ENCODE results near the gene GNAQ. TPM values are rescaled to one million over a fixed set of nuclear protein-coding genes. Genes with fewer than 3 reads are reported as not detected.

The GNAQ gene
- total and polyA plus RNA-seq, 10 donors = 4.4 to 52.3 (median 31.2) TPM

- H3K9me3 ChIP-seq = no peaks in the 10 kb centered on the region
- no peaks in the 10 kb centered on the region for H3K36me3 ChIP-seq
- peaks cover 0 to 10% (median 4%) of the 10 kb centered on the region in 6 donors for H3K4me1 ChIP-seq
- no peak overlapping the region for H3K27ac ChIP-seq
- no peak overlapping the region for H3K4me3 ChIP-seq
- DNase-seq = no peak
- H3K27me3 ChIP-seq (replicated peaks in 1 of 7) = no peaks in the 10 kb centered on the region
- intact Hi-C loops (cut with DNase I; ENCODE audit: low total_unique reads) = no loop called here
- WGBS, 5 donors = 85 to 95% (median 86%) methylated on average over 4 of the region's 4 CpGs
- TF ChIP-seq POLR2A (IDR thresholded peaks at IDR 0.05) (no peak), POLR2AphosphoS5 (IDR thresholded peaks at IDR 0.05) (no peak), CTCF (IDR thresholded peaks at IDR 0.05 in 8 of 11, conservative IDR thresholded peaks at IDR 0.05 in 3 of 11) (no peak)
Observed at GRCh38 chr9:77677397-77677796, 354.2 kb downstream of the GNAQ start.

DNA sequence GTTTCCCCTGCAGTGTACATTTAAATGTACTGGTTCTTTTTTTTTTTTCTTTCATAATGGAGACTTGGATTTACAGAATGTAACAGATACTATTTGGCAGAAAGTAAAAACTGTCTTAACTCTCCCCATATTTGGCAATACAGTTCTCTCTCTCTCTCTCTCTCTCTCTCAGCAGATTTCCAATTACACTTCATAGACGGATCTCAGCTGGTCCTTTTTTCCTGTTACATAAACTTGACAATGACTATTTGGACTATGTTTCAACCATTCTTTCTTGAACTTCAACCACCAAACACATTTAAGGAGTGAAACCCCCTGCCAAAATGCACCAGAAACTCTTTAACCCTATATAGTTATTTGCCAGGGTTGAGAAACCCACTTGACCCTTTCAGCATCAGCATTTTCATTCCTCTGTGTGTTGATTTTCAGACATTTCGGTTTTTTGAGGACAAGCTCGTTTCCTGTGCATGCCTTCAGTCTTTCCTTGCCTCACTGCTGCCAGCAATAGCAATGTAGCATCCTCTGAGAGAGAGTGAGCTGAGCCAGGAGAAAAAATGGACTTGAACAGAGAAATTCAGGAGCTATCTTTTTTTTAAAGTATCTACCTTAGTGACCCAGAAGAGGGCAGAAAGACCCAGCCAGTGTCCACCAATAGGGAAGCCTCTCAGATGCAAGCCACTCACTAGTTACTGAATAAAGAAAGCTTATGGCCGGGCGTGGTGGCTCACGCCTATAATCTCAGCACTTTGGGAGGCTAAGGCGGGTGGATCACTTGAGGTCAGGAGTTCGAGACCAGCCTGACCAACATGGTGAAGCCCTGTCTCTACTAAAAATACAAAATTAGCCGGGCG, 357.4 kb downstream of the GNAQ start:
- 77 to 82% (median 80%) methylated on average over 10 of the region's 10 CpGs for WGBS, 5 donors
- Histone ChIP-seq H3K36me3 (no peaks in the 10 kb centered on the region), H3K9me3 (no peaks in the 10 kb centered on the region), H3K4me1 (peaks cover 0 to 10% (median 2%) of the 10 kb centered on the region in 6 donors), H3K27me3 (replicated peaks in 1 of 7) (no peaks in the 10 kb centered on the region), H3K4me3 (no peak overlapping the region), H3K27ac (peak overlapping the region in 3 of 8 donors; percentile 17 to 51 (median 24))
- no peak for DNase-seq
- no peak for TF ChIP-seq CTCF (IDR thresholded peaks at IDR 0.05 in 8 of 11, conservative IDR thresholded peaks at IDR 0.05 in 3 of 11)
- no peak for TF ChIP-seq POLR2A (IDR thresholded peaks at IDR 0.05)
- no peak for TF ChIP-seq POLR2AphosphoS5 (IDR thresholded peaks at IDR 0.05)
- intact Hi-C loops (cut with DNase I; ENCODE audit: low total_unique reads) = no loop called here

DNA sequence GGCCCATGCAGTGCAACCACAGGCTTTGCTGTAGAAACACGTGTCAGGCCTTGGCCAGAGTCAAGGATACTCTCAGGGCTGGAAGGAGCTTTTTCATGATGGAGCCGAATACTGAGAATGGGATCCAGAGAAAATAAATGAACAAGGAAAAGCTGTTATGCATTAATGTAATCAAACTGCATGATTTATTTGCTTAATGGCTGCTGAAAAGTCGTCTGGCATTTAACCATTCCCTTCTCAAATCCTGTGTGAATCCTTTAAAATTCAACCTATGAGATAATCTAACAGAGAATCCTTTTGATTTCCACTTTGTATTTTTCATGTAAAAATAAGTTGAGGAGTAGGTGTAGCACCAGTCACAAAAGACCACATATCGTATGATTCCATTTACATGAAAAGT, 359.4 kb downstream of the GNAQ start:
- H3K4me3 ChIP-seq = no peak overlapping the region
- no peaks in the 10 kb centered on the region for H3K4me1 ChIP-seq
- H3K36me3 ChIP-seq = no peaks in the 10 kb centered on the region
- DNase-seq = no peak
- intact Hi-C loops (cut with DNase I; ENCODE audit: low total_unique reads) = no loop called here
- TF ChIP-seq POLR2AphosphoS5 (IDR thresholded peaks at IDR 0.05) (no peak), POLR2A (IDR thresholded peaks at IDR 0.05) (no peak), CTCF (IDR thresholded peaks at IDR 0.05 in 8 of 11, conservative IDR thresholded peaks at IDR 0.05 in 3 of 11) (no peak)
- WGBS, 5 donors = 79 to 89% (median 86%) methylated on average over 4 of the region's 4 CpGs
- H3K27me3 ChIP-seq (replicated peaks in 1 of 7) = no peaks in the 10 kb centered on the region
- H3K9me3 ChIP-seq = no peaks in the 10 kb centered on the region
- H3K27ac ChIP-seq = no peak overlapping the region

DNA sequence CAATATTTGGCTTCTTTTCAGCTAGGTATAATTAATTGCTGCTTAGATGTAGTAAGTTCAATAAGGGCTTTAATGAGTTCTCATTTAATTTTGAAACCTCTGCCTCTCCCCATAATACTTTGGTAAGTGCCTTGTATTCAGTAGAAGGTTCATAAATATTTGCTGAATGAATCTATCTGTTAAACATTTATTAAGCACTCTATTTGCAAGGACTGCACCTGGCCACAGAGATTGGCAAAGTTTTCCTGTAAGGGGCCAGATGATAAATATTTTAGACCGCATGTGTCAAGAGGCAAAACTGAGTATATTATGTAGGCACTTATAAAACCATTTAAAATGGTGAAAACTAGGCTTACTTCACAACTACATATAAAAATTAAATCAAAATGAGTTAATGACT, 364.5 kb downstream of the GNAQ start:
- intact Hi-C loops (cut with DNase I; ENCODE audit: low total_unique reads) = no loop called here

More for the DNA sequence above, 364.5 kb downstream of the GNAQ start:
- 86 to 100% (median 91%) methylated on average over 1 of the region's 1 CpG for WGBS, 5 donors
- TF ChIP-seq POLR2AphosphoS5 (IDR thresholded peaks at IDR 0.05) (no peak), POLR2A (IDR thresholded peaks at IDR 0.05) (no peak), CTCF (IDR thresholded peaks at IDR 0.05 in 8 of 11, conservative IDR thresholded peaks at IDR 0.05 in 3 of 11) (no peak)
- DNase-seq = no peak
- Histone ChIP-seq H3K4me3 (no peak overlapping the region), H3K36me3 (no peaks in the 10 kb centered on the region), H3K27ac (no peak overlapping the region), H3K4me1 (no peaks in the 10 kb centered on the region), H3K9me3 (no peaks in the 10 kb centered on the region), H3K27me3 (replicated peaks in 1 of 7) (no peaks in the 10 kb centered on the region)
